ENCODE measurements around the gene AK2.

DNA sequence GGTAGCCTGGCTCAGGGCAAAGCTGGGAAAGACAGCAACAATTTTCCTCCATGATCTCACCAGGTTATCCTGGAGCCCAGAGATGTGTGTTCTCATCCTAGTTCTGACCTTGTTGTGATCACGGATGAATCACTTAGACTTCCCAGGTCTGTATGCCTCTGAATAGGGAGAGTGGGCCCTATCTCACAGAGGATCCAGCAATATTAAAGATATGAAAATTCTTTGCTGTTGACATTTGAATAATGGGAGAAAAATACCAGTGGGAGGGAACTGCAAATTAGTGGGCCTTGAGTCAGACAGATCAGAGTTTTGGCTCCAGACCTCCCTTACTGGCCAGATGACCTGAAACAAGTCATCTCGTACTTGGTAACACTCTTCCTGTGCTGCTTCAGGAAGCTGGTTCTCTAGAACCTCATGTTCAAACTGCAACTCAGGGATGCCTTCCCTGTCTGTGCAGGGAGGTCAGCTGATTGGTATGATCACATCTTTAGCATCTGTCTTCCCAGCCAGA, 39.2 kb downstream of the AK2 start:
- TF ChIP-seq EZH2phosphoT487 (IDR thresholded peaks at IDR 0.05; ENCODE audit: borderline replicate concordance, low read length) (no peak), EZH2 (IDR thresholded peaks at IDR 0.05; ENCODE audit: low read length, unreplicated experiment) (no peak)
- TF ChIP-seq, protein P1, sequence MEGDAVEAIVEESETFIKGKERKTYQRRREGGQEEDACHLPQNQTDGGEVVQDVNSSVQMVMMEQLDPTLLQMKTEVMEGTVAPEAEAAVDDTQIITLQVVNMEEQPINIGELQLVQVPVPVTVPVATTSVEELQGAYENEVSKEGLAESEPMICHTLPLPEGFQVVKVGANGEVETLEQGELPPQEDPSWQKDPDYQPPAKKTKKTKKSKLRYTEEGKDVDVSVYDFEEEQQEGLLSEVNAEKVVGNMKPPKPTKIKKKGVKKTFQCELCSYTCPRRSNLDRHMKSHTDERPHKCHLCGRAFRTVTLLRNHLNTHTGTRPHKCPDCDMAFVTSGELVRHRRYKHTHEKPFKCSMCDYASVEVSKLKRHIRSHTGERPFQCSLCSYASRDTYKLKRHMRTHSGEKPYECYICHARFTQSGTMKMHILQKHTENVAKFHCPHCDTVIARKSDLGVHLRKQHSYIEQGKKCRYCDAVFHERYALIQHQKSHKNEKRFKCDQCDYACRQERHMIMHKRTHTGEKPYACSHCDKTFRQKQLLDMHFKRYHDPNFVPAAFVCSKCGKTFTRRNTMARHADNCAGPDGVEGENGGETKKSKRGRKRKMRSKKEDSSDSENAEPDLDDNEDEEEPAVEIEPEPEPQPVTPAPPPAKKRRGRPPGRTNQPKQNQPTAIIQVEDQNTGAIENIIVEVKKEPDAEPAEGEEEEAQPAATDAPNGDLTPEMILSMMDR (conservative IDR thresholded peaks at IDR 0.05; ENCODE audit: low read depth, low read length), result no peak

Data from PC-3 (cell line).